ENCODE measurements around the gene FAM111A. TPM values are rescaled to one million over a fixed set of nuclear protein-coding genes. Genes with fewer than 3 reads are reported as not detected.

Gene FAM111A
- total RNA-seq, 1 experiment from 2014 or later, result 54.8 TPM

GRCh38 chr11:59189986-59190385 is 47.3 kb downstream of the FAM111A start:
- intact Hi-C loops (cut with micrococcal nuclease; ENCODE audit: unreplicated experiment), result loop anchor here (10.0 kb wide), 1 partner anchor 365 kb away; no protein-coding TSS in a partner anchor
- no peak for TF ChIP-seq CTCF (conservative IDR thresholded peaks at IDR 0.05; ENCODE audit: low read depth, low read length)
- TF ChIP-seq EZH2 (IDR thresholded peaks at IDR 0.05; ENCODE audit: borderline replicate concordance, low read depth, low read length, poor library complexity, severe bottlenecking), result no peak

GRCh38 chr11:59191095-59191494 is 48.4 kb downstream of the FAM111A start:
- no peaks in the 10 kb centered on the region for H3K36me3 ChIP-seq (ENCODE audit: insufficient read depth, low read length, poor library complexity, severe bottlenecking)
- no TSS peak for BruUV-seq (replicated peaks)
- H3K27ac ChIP-seq (ENCODE audit: low read depth, low read length, poor library complexity, severe bottlenecking), result no peak overlapping the region
- POLR2A ChIA-PET (ENCODE audit: low non-redundant PET), result no interaction called here
- no peaks in the 10 kb centered on the region for H3K4me1 ChIP-seq (ENCODE audit: insufficient read depth, low read length, poor library complexity, severe bottlenecking)
- H3K27me3 ChIP-seq (replicated peaks; ENCODE audit: insufficient read depth, low read depth, low read length, poor library complexity), result no peaks in the 10 kb centered on the region
- TF ChIP-seq CTCF (conservative IDR thresholded peaks at IDR 0.05; ENCODE audit: low read depth, low read length) (no peak), EZH2 (IDR thresholded peaks at IDR 0.05; ENCODE audit: borderline replicate concordance, low read depth, low read length, poor library complexity, severe bottlenecking) (no peak)
- CTCF ChIA-PET, result interaction anchor here (1.2 kb wide), 1 partner anchor 20 kb away, joined by 3 read pairs; the partner anchor contains the start of gene DTX4
- intact Hi-C loops (cut with micrococcal nuclease; ENCODE audit: unreplicated experiment), result loop anchor here (10.0 kb wide), 1 partner anchor 364 kb away; no protein-coding TSS in a partner anchor
- H3K4me3 ChIP-seq (ENCODE audit: low read depth, low read length, poor library complexity, severe bottlenecking), result no peak overlapping the region
- no peaks in the 10 kb centered on the region for H3K9me3 ChIP-seq (ENCODE audit: low read depth, low read length, poor library complexity, severe bottlenecking)
- no peak for DNase-seq (ENCODE audit: low spot score)

More at GRCh38 chr11:59189986-59190385, 47.3 kb downstream of the FAM111A start:
- Histone ChIP-seq H3K4me3 (ENCODE audit: low read depth, low read length, poor library complexity, severe bottlenecking) (no peak overlapping the region), H3K36me3 (ENCODE audit: insufficient read depth, low read length, poor library complexity, severe bottlenecking) (no peaks in the 10 kb centered on the region), H3K27ac (ENCODE audit: low read depth, low read length, poor library complexity, severe bottlenecking) (no peak overlapping the region), H3K27me3 (replicated peaks; ENCODE audit: insufficient read depth, low read depth, low read length, poor library complexity) (no peaks in the 10 kb centered on the region), H3K9me3 (ENCODE audit: low read depth, low read length, poor library complexity, severe bottlenecking) (no peaks in the 10 kb centered on the region), H3K4me1 (ENCODE audit: insufficient read depth, low read length, poor library complexity, severe bottlenecking) (no peaks in the 10 kb centered on the region)
- ChIA-PET POLR2A (ENCODE audit: low non-redundant PET) (no interaction called here), CTCF (interaction anchor here (0.6 kb wide), 2 partner anchors 18 to 27 kb away, joined by 3 to 4 read pairs; partner anchors contain the start of gene DTX4)
- DNase-seq (ENCODE audit: low spot score), result no peak
- BruUV-seq (replicated peaks), result no TSS peak

GRCh38 chr11:59191890-59192289 is 49.2 kb downstream of the FAM111A start:
- Histone ChIP-seq H3K27ac (ENCODE audit: low read depth, low read length, poor library complexity, severe bottlenecking) (no peak overlapping the region), H3K9me3 (ENCODE audit: low read depth, low read length, poor library complexity, severe bottlenecking) (no peaks in the 10 kb centered on the region), H3K4me3 (ENCODE audit: low read depth, low read length, poor library complexity, severe bottlenecking) (no peak overlapping the region), H3K27me3 (replicated peaks; ENCODE audit: insufficient read depth, low read depth, low read length, poor library complexity) (no peaks in the 10 kb centered on the region), H3K4me1 (ENCODE audit: insufficient read depth, low read length, poor library complexity, severe bottlenecking) (no peaks in the 10 kb centered on the region), H3K36me3 (ENCODE audit: insufficient read depth, low read length, poor library complexity, severe bottlenecking) (no peaks in the 10 kb centered on the region)
- CTCF ChIA-PET, result interaction anchor here (1.2 kb wide), 1 partner anchor 20 kb away, joined by 3 read pairs; the partner anchor contains the start of gene DTX4
- POLR2A ChIA-PET (ENCODE audit: low non-redundant PET), result no interaction called here
- DNase-seq (ENCODE audit: low spot score), result no peak
- TF ChIP-seq CTCF (conservative IDR thresholded peaks at IDR 0.05; ENCODE audit: low read depth, low read length) (no peak), EZH2 (IDR thresholded peaks at IDR 0.05; ENCODE audit: borderline replicate concordance, low read depth, low read length, poor library complexity, severe bottlenecking) (no peak)
- BruUV-seq (replicated peaks), result no TSS peak
- intact Hi-C loops (cut with micrococcal nuclease; ENCODE audit: unreplicated experiment), result loop anchor here (10.0 kb wide), 1 partner anchor 363 kb away; no protein-coding TSS in a partner anchor

All from A673 (cell line).